Fibroblast of lung (primary cell): ENCODE results near the gene RBM28.

Experiments used
- EZH2 ChIP-seq: IDR thresholded peaks from 2 replicates; pipeline ENCODE4 v1.5.1; 2012; ENCODE audit warnings: low read length, control low read depth, mild to moderate bottlenecking; ENCODE audit errors: missing control alignments
- TF ChIP-seq, protein P1 (sequence below), 2 donors: IDR thresholded peaks in 1 of 2; conservative IDR thresholded peaks in 1 of 2; 1 replicate in 1 of 2; 2 replicates in 1 of 2; pipeline ENCODE4 v1.5.1; 2011 to 2012; ENCODE audit warnings: low read length in 2 of 2, control low read depth in 1 of 2, inconsistent platforms in 1 of 2, low read depth in 1 of 2, mild to moderate bottlenecking in 1 of 2

GRCh38 chr7:128352636-128353035, 8.9 kb upstream of the RBM28 start:
- TF ChIP-seq, protein P1, sequence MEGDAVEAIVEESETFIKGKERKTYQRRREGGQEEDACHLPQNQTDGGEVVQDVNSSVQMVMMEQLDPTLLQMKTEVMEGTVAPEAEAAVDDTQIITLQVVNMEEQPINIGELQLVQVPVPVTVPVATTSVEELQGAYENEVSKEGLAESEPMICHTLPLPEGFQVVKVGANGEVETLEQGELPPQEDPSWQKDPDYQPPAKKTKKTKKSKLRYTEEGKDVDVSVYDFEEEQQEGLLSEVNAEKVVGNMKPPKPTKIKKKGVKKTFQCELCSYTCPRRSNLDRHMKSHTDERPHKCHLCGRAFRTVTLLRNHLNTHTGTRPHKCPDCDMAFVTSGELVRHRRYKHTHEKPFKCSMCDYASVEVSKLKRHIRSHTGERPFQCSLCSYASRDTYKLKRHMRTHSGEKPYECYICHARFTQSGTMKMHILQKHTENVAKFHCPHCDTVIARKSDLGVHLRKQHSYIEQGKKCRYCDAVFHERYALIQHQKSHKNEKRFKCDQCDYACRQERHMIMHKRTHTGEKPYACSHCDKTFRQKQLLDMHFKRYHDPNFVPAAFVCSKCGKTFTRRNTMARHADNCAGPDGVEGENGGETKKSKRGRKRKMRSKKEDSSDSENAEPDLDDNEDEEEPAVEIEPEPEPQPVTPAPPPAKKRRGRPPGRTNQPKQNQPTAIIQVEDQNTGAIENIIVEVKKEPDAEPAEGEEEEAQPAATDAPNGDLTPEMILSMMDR (conservative IDR thresholded peaks at IDR 0.05 in 1 of 2, IDR thresholded peaks at IDR 0.05 in 1 of 2; ENCODE audit: low read depth in 1 of 2, low read length in 2 of 2) = no peak
- TF ChIP-seq EZH2 = no peak
